SKM-1 treated with dmso at 0.1 percent for 144 hours (cell line): ENCODE data around the gene SIDT2.
A peak's percentile ranks its signal among the peaks of the same experiment; 100 is the strongest.

Experiments
- DNase-seq: peaks from one replicate; lab custom pipeline; 2025; ENCODE audit not compliant: unreplicated experiment; lab: John Stamatoyannopoulos, UW

Gene SIDT2

DNA sequence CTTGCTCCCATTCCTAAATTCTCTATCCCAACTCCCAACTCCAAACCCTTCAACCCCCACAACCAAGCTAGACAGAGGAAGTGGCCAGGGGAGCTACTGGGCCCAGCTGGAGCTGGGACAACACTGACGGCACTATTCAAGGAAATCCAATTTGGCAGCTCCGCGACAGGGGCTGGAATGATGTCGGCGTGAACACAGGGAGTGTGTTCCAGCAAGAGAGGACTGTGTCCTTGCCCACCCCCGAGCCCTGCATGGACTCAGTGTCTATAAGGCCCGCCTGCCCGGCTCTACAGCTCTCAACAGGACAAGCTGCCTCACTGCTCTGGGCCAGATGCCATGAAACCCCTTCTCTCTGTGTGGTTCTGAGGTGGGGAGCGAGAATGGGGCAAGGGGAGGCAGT, 42.0 kb downstream of the SIDT2 start:
- no peak for DNase-seq

DNA sequence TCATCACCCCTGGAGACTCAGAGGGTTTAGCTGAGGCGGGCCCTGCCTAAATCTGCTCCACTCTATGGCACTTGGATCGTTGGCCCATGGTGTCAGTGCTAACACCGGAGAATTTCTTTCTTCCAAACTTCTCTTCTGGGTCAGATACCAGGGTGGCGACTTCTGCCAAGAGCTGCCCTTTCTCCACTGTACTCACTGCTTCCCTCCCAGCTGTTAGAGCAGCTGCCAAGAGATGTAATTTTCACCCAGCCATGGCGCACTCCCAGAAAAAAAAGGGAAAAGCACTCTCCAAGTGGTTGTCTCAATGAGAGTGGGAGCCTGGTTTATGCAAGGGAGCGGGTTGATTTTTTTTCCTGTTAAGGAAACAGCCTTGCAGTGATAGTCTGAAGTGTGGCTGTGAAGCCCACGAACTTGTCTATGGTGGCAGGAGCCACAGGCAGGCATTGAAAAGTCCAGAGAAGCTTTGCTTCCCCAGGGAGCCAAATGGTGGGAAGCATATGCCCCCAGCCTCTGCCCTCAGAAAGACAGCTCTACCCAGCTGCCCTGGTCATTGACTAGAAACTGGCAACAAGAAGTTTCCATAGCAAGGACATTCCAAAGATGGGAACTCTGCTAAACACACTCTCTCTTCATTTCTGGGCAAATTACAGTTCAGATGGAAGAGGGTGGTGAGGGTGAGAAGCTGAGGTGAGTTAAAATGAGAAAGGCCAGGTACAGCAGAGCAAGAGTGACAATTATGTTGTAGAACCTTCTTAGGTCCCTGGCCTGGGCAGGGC, 42.6 kb downstream of the SIDT2 start:
- no peak for DNase-seq

DNA sequence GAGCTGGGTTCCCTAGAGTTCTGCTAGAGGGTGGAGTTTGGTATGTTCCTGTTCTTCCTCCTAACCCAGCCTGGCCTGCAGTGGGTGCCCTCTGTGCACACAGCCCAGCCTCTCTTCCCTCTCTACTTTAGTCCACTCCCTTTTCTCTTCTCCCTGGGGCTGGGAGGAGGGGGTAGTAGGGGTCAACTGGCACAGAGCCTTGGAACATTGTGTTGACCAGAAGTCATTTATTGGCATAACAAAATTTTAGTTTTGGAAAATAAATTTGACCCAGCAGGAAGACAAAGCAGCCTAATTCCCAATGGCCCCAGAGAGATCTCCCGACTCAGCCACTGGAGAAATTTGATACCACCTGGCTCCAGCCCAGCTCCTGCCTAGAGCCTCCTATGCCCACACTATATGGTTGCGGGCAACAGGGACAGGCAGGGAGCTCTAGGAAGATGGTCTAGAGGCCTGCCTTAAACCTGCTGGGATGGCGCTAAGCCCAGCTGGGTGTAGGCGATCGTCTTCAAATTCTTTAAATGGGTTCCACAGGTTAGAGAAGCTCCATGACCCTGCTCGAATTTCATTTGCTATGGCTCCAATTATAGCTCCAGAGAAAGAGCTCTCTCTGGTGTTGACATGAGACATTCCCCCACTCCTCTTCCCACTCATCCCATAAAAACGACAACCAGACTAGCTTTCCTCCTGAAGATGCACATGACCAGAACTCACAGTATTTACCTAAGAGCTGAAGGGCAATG, 43.4 kb downstream of the SIDT2 start:
- DNase-seq: no peak

DNA sequence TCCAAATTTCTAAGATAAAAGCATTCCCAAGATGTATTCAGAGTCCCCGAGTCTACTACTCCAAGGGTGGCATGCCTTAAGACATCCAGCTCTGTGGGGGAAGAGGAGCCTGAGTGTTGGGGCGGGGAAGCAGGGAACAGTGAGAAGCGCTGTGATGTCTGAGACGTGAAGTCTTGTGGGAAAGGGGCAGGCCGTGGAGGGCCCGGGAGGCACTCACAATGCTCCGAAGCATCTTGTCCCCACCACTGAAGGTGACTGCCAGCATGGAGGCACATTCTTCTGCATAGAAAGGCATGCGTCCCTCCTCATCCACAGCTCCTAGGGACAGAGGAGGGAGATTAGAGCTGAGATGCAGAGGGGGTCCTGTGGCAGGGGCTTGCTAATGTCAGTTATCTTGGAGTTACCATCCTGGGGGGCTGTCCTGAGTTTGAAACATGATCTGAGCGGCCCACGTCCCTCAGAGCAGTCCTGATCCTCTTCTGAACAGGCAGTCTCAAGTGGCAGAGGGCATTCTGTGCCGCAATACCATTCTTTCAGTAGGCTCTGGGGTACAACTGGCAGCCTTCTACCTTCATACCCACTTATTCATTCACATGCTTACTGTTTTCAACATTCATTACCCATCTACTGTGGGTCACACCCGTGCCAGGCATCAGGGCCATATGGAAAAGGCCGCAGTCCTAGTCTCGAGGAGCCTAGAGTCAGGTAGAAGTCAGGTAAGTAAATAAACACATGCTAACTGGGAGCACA, 44.6 kb downstream of the SIDT2 start:
- no peak for DNase-seq

DNA sequence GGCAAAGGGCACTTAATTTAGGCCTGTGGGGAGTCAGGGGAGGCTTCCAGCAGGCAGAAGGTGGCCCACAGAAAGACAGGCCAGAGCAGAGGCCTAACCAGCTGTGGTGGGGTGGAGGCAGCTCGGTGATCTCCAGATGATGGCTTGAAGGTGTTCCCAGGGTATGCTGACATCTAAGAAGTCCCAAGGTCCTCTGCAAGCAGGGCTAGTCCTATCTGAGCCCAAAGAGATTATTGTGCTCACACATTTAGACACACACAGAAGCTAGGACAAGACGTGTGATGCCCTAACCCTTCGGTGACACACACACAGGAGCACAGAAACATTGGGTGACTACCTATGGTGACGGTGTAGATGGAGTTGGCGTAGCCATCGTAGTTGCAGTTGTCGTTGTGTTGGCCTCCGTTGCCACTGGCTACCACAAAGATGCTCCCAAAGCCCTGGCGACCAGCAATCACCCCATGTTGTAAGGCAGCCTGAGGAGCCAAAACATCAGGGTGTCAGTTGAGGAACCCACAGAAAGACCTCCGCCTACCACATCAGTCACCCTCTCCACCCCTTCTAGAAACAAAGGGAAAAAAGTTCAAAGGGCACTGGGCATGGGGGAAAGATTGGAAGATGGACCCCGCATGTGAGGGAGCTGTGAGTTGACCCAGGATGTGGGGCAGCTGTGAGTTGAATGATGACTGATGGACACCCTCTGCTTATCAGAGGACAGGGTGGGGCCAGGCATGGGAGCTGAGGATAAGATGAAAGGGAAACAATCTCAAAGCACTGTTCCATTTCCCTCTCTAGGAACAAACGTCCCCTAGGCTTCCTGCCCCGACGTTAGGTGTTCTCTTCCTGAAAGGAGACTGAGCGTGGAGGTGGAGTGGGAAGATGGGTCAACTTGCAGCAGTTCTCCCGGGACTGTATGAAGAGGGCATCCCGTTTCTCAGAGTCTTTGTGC, 45.5 kb downstream of the SIDT2 start:
- DNase-seq: no peak

DNA sequence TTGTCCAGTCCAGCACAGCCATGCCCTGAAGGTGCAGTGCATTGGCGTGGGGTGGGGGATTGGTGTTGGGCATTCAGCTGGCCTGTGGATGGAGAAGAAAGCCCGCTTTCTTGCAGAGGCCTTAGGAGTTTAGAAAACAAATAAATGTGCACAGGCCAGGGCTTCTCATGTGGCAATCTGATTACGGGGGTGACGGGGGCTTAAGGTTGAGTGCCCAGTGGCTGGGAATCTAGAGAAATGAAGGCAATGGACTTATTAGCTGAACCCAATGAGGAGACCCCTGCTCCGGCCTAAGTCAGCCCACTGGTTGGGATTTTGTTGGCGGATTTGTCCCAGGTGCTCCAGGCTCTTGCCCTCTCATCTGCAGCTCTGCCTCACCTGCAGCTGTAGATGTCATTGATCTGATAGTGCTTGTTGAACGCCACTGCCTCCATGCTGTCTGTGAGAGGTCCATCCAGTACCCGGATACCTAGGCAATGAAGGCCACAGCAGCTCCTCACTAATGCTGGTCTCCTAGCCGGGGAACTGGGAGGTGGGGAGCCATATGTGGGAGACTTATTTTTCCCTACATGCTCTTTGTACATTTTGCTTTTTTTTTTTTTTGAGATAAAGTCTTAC, 47.1 kb downstream of the SIDT2 start:
- DNase-seq: no peak

DNA sequence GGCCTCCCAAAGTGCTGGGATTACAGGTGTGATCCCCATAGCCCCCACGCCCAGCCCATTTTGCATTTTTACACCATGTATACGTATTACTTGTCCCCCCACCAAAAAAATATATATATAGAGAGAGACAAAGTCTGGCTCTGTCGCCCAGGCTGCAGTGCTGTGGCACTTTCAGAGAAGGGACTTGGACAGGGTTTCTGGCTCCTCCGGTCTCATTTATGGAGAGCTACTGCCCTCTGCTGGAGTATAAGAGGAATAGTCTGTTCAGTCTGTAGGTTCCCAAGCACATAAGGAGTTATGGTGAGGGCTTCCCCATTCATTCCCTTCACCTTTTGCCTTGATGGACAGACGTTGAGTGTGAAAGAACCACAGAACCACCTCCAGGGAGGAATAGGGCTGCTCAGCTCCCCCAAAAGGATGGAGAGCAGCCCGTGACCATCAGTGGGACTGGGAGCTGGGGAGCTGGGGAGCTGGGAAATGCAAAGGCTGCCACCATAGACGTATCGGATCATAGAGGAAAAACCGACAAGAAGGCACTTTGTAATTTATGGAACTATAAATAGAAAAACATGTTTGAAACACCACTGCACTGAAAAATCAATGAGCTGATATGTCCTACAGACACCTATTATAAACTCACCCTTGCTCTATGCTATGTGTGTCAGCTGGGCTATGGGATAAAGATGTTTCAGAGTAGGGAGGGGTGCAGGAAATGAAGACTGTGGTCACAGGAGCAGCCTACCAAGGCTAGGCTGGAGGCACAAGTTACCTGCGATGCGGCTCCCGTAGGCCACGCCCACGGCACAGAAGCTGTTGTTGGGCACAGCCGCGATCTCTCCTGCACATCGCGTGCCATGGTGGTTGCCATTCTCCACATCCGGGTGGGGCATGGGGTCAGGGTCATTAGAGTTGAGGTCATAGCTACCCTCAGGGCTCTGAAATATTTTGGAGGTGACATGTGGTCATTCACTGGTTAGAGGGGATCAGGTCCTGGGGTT, 48.1 kb downstream of the SIDT2 start:
- peak; percentile 87 for DNase-seq

DNA sequence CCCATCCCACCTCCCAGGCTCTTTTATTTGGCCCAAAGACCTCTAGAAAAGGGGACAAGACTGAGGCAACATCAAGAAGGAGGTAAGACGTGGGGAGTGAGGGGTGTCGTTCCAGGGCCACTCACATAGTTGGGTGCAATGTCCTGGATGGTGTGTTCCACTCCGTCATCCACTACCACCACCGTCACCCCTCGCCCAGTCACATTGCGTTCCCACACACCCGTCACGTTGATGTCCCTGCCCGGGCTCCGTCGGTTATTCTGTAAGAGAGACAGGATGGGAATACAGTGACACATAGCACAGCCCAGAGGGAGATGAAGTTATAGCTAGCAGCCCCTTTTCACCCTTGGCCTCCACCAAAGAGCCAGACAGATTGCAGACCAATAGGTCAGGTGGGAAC, 49.5 kb downstream of the SIDT2 start:
- no peak for DNase-seq

DNA sequence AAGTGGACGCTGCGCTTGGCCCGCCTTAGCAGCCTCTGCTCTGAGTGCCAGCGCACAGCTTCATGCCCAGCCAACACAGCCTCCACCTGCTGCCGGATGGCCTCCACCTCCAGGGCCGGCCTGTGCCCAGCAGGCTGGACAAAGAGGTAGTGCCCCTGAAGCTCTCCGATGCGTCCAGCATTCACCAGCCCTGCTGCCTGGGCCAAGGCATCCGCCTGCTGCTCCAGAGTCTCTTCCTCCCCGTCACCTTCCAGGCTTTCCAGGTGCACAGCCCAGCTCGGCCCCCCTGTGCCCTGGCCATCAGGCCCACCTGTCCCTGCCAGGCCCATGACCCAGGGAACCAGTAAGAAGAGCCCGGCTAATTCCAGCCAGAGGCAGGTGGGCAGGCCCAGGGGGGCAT, 50.9 kb downstream of the SIDT2 start:
- DNase-seq: no peak

DNA sequence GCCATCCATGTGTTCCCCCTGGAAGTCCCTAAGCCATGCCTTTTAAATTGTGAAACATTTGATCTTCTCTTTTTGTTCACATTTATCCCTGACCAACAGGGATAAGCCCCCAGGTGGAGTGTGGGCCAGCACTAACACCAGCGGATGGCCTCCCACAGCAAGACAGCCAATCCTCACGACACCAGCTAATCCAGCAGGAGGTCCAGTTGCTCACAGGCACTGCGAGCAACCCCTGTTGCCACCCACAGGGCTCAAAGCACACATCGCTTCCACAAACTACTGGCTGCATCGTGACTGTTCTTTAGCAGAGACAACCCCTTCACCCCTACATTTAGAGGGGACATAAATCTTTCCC, 51.4 kb downstream of the SIDT2 start:
- DNase-seq: no peak

DNA sequence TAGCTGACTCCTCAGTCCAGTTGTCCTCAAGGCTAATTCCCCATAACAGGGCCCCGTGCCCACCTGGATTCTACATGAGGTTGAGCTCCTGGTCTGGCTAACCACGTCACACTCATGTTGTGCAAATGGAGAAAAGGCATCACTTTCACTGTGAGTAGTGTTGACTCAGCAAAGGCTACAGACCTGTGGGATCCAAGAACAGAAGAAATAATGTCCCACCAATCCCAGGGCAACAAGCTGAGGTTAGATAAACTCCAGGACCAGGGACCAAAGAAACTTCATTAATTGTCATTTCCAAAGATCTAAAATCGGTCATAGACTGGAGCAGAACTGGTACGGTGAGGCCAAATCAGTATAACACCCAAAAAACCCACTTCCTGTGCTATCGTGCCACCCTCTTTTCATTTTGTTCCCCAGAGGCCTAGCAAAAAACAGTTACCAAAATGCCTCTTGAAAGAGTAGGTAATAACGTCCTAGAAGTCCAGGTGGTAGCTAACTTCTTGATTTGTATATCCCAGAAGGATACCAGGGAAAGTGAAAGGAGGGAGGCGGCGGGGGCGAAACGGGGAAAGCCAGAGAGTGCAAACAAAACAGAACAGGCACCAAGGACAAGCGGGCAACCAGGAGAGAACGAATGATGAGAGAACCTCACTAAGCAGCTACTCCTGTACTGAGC, 51.9 kb downstream of the SIDT2 start:
- no peak for DNase-seq

DNA sequence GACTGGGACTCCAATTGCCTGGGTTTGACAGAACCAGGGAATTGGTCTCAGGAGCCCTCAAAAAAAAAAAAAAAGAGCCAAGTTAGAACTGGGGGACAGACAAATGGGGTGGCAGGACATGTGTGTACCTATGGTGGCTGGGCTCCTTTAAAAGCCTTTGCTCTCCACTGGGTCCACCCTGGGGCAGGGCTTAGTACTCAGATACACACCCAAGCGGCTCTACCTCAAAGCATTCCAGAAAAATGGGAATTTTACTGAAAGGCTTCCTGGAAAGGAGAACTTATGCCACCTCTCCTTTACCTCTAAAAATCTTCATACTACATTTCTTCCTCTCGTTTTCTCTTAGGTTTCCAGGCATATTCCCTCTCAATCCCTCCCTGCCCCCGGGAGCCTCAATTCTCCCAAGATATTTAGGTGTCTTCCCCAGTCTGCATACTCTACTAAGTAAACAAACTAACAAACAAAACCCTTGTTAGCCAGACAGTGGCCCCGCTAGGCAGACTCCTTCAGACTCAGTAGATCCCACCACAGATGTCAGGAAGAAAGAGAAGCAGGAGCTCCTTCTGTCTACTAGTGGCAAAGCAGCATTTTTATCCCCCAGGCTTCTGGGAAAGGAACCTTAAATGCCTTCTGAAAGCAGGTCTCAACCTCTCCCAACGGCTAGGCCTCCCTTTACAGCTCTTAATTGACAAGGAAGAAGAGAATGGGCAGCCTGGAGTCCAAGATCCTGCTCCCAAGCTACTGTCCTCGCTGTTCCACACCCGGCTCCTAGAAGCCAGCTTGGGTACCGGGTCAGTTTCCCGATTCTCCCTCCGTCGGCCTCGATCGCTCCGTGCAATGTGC, 52.7 kb downstream of the SIDT2 start:
- DNase-seq: no peak

DNA sequence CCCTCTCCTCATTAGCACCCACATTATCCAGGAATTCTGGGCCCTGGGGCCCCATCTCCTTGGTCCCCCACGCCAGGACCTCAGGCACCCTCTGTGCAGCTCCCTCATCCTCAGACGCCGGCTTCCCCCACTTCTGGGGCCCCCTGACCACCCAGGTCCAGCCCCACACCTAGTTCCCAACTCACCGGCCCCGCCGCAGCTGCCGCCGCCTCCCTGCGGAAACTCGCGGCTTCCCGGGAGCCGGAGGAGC, 53.2 kb downstream of the SIDT2 start, which contains the start of gene PCSK7:
Gene PCSK7 (minus strand): TSS at position 232 of the 250 bp plus-strand sequence. CDS start 2,229 bp downstream, outside the sequence.
- no peak for DNase-seq

DNA sequence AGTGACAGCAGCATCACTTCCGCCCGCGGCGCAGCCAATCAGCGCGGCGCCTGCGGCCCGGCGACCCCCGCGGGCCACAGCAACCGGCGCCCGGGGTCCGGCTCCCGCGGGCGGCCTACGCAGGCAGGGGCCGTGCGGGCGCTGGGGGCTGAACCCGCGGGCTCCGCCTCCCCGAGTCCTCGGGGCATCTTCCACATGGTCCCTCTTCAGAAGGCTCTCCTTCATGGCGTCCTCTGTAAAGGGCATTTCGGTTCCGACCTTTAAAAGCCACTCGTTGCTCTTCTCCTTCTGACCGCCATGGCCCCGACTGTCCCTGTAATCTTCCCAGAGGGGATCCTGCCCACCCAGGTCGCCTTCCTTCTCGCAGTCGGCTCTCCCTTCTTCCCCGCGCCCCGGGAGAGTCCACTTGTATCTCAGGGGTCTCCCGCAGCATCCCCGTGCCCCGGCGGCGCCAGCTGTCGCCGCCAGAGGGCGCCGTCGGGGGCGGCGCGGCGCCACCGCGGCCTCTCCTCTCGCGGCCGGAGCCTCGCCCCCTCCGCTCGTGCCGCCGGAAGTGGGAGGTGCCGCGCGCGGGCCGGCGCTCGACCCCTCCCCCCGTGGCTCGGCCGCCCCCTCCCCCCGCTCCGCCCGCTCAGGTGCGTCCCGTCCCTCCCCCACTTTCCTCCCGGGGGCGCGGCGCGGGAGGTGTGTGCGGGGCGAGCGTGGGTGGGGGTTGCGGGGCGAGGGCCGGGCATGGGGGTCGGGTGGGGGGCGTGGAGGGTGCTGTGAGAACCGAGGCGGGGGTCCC, 53.7 kb downstream of the SIDT2 start, which contains the start of gene RNF214:
Gene RNF214 (plus strand): TSS at position 580 of the 787 bp plus-strand sequence. CDS start 1,602 bp downstream, outside the sequence.
- peak; percentile 67 for DNase-seq

DNA sequence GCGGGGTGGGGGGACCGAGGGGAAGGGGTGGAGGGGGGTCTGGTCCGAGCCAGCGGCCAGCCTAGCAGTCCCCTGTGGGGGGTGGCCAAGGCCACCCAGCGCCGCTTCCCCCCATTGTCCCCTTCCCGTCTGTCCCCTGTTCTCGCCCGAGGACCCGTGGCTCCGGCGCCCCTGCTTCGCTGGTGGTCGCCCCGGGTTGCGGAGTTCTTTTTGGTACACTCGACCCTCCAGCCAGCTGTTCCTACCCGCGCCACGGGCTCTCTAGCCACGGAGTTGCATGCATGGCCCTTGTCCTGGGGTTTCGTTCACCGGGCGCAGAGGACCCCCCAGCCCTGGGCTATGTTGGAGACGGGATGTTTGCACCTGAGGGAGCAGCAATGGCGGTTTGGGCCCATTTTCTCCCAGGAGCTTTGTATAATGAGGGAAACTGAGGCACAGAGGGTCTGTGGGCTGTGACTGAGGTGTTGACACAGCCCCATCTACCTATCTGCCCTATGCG, 54.4 kb downstream of the SIDT2 start:
- DNase-seq: no peak

DNA sequence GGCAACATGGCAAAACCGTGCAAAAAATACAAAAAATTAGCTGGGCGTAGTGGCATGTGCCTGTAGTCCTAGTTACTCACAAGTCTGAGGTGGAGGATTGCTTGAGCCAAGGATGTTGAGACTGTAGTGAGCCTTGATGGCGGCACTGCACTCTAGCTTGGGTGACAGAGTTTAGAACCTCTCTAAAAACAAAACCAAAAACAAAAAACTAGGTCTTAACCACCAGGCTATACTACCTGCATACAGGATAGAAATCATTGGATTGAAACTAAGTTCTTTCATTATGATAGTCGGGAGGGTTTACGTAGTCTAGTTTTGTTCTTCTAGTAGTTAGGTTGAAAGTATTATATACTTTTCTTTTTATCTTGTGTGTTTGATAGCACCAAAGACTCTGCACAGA, 59.7 kb downstream of the SIDT2 start:
- DNase-seq: no peak

DNA sequence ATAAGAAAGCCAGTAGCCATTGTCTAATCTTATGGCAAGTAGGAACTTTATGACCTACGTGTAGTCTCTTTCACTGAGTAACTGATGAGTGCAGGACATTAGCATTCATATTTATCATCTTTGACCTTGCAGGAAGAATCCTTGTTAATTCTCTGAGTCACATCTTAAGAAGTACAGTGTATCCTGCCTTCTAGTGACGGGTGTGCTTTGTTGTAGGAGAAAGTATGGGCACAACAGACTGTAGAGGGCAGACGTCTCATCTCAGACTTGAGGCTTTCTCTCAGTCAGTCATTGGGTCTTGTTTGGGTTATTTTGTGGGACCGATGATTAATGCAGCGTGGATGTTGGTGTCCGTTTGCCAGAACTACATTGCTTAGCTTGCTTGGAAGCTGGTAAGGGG, 60.8 kb downstream of the SIDT2 start:
- no peak for DNase-seq
